HG03457 (cell line): ENCODE results near the gene CCDC33.

Experiments used
- ATAC-seq: cut with Tn5 transposase; IDR thresholded peaks from one replicate; pipeline ENCODE4 v1.9.1; 2021; ENCODE audit warnings: moderate number of reproducible peaks; ENCODE audit not compliant: unreplicated experiment

Gene CCDC33

GRCh38 chr15:74376825-74377581 is 140.9 kb downstream of the CCDC33 start:
- no peak for ATAC-seq

- ATAC-seq: no peak
These were observed 142.0 kb downstream of the CCDC33 start for GRCh38 chr15:74377831-74378766.

GRCh38 chr15:74378848-74379247 is 142.7 kb downstream of the CCDC33 start:
- no peak for ATAC-seq

- no peak for ATAC-seq
These were observed 144.4 kb downstream of the CCDC33 start for GRCh38 chr15:74380361-74381189.

- no peak for ATAC-seq
These were observed 145.0 kb downstream of the CCDC33 start for GRCh38 chr15:74381190-74381453.

- no peak for ATAC-seq
These were observed 145.4 kb downstream of the CCDC33 start for GRCh38 chr15:74381481-74381880.

GRCh38 chr15:74382004-74382816 is 146.1 kb downstream of the CCDC33 start:
- no peak for ATAC-seq

- no peak for ATAC-seq
These were observed 147.2 kb downstream of the CCDC33 start for GRCh38 chr15:74383286-74383685.

- peak; percentile 36 for ATAC-seq
These were observed 147.8 kb downstream of the CCDC33 start for GRCh38 chr15:74383695-74384565.

GRCh38 chr15:74384566-74384880 is 148.4 kb downstream of the CCDC33 start:
- ATAC-seq: no peak

- ATAC-seq: peak; percentile 41
These were observed 148.9 kb downstream of the CCDC33 start for GRCh38 chr15:74384881-74385643.

GRCh38 chr15:74385733-74386132 is 149.6 kb downstream of the CCDC33 start:
- no peak for ATAC-seq
